ENCODE data around the gene PHC2. TPM values are rescaled to one million over a fixed set of nuclear protein-coding genes. Genes with fewer than 3 reads are reported as not detected.

The PHC2 gene
- total and polyA plus RNA-seq, 2 of the 13 experiments (the other 11 are each of a cell fraction or from before 2014, with no cell fraction given), result 52.5 to 84.9 TPM

DNA sequence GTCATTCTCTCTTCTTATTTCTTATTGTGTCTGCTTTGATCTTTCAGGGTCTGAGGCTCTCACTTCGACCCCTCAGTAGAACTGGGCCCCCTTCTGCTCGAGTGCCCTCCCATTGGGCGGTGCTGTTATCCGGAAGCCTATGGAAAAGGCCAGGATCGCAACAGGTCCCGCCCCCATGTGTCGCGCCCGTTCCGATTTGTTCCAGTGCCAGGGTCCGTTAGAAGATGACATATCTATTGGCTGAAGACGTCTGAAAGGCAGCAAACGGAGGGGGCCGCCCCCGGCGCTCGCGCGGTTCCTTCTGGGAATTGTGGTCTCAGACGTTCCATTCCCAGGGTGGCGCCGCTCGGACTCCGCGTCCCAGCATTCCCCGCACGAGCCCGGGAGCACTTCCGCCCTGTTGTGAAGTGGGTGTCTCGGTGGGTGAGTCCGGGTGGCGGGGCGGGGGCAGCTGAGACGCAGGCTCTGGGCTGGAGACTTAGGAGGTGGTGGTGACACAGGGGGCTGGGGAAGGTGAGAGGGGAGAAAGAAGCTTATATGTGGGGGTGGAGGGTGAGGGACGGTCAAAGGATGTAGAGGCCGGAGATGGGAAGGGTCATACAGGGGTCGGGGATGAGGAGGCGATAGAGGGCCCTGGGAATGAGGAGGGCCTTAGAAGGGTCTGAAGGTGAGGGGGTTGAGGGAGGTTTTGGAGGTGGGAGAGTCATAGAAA is 41.5 kb upstream of the PHC2 start, which contains the start of gene ZSCAN20 (continued):
- no peak for TF ChIP-seq RBAK (CRISPR knock-in tag; IDR thresholded peaks at IDR 0.05)
- no peak for TF ChIP-seq ZHX1 (CRISPR knock-in tag; IDR thresholded peaks at IDR 0.05; ENCODE audit: low read depth)
- TF ChIP-seq NFKBIZ (CRISPR knock-in tag; IDR thresholded peaks at IDR 0.05), result no peak
- no peak for TF ChIP-seq AHR (CRISPR knock-in tag; IDR thresholded peaks at IDR 0.05)
- TF ChIP-seq ZNF10 (CRISPR knock-in tag; IDR thresholded peaks at IDR 0.05; ENCODE audit: borderline replicate concordance, low read depth), result no peak
- TF ChIP-seq, protein P1, sequence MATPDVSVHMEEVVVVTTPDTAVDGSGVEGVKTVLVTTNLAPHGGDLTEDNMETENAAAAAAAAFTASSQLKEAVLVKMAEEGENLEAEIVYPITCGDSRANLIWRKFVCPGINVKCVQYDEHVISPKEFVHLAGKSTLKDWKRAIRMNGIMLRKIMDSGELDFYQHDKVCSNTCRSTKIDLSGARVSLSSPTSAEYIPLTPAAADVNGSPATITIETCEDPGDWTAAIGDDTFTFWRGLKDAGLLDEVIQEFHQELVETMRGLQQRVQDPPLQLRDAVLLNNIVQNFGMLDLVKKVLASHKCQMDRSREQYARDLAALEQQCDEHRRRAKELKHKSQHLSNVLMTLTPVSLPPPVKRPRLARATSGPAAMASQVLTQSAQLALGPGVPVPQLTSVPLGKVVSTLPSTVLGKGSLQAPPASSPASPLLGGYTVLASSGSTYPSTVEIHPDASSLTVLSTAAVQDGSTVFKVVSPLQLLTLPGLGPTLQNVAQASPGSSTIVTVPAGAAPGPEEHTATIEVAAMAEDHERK (CRISPR knock-in tag; IDR thresholded peaks at IDR 0.05; ENCODE audit: low read depth), result 0 out of 2 replicates have a peak, but pooled peaks have one; percentile 19
- TF ChIP-seq, protein P2, sequence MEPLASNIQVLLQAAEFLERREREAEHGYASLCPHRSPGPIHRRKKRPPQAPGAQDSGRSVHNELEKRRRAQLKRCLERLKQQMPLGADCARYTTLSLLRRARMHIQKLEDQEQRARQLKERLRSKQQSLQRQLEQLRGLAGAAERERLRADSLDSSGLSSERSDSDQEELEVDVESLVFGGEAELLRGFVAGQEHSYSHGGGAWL (CRISPR knock-in tag; IDR thresholded peaks at IDR 0.05), result no peak
- TF ChIP-seq KLF12 (CRISPR knock-in tag; IDR thresholded peaks at IDR 0.05; ENCODE audit: borderline replicate concordance), result no peak
- TF ChIP-seq ZNF781 (CRISPR knock-in tag; IDR thresholded peaks at IDR 0.05; ENCODE audit: borderline replicate concordance, not compliant biosample characterization), result no peak
- TF ChIP-seq CC2D1A (CRISPR knock-in tag; IDR thresholded peaks at IDR 0.05), result no peak
- no peak for TF ChIP-seq EED (CRISPR knock-in tag; IDR thresholded peaks at IDR 0.05)
- peak; percentile 69; the same call in 1 of the 2 replicates for TF ChIP-seq PRDM10 (CRISPR knock-in tag; IDR thresholded peaks at IDR 0.05; ENCODE audit: low read depth)
- TF ChIP-seq RFXAP (CRISPR knock-in tag; IDR thresholded peaks at IDR 0.05; ENCODE audit: borderline replicate concordance), result no peak
- TF ChIP-seq HIVEP1 (CRISPR knock-in tag; IDR thresholded peaks at IDR 0.05), result no peak
- no peak for TF ChIP-seq ZNF546 (CRISPR knock-in tag; conservative IDR thresholded peaks at IDR 0.05)
- TF ChIP-seq KDM6A (CRISPR knock-in tag; IDR thresholded peaks at IDR 0.05; ENCODE audit: low read depth), result no peak
- TF ChIP-seq ZNF121 (CRISPR knock-in tag; IDR thresholded peaks at IDR 0.05), result no peak
- TF ChIP-seq STAT6 (CRISPR knock-in tag; IDR thresholded peaks at IDR 0.05; ENCODE audit: borderline replicate concordance), result 0 out of 2 replicates have a peak, but pooled peaks have one; percentile 25

Measured in HepG2 (cell line).